T-helper 1 cell treated with Interleukin-12 subunit alpha and Interleukin-12 subunit beta and Interleukin-4 antibody, amounts not matched to agents 30 μg/mL and 1 μg/mL, for 36 hours (primary cell): ENCODE measurements around the gene RFTN1.

Source experiments
- H3K27ac Mint-ChIP-seq: one replicate; pipeline ENCODE4 v1.8.0; 2021; ENCODE audit warnings: mild to moderate bottlenecking, mixed read lengths
- H3K27me3 Mint-ChIP-seq: one replicate; pipeline ENCODE4 v1.8.0; 2021; ENCODE audit warnings: low read depth, mixed read lengths
- H3K36me3 Mint-ChIP-seq: one replicate; pipeline ENCODE4 v1.8.0; 2021; ENCODE audit warnings: low read depth, mixed read lengths
- H3K4me1 Mint-ChIP-seq: one replicate; pipeline ENCODE4 v1.8.0; 2021; ENCODE audit warnings: low read depth, mixed read lengths
- H3K4me3 Mint-ChIP-seq: one replicate; pipeline ENCODE4 v1.8.0; 2021; ENCODE audit warnings: mild to moderate bottlenecking, moderate library complexity, mixed read lengths
- H3K9me3 Mint-ChIP-seq: one replicate; pipeline ENCODE4 v1.8.0; 2021; ENCODE audit warnings: mixed read lengths

Gene RFTN1

DNA sequence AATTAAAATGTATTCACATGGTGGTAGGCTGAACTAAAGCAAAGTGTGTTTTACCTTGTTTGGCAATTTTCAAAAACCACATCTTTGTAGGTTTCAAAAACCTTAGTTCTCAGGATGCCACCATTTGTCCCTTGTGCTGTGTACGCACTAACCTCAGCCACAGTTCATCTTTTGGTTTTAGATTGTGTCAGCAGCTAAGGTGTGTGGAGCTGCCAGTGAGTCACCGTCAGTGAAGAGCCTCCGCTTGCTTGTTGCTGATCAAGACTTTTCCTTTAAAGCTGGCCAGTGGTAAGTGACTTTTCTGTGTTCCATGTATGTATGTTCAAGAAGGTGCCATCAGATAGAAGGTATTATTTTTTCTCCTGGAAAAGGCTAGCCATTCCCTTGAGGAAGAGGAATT, 227.3 kb downstream of the RFTN1 start:
- Mint-ChIP-seq H3K36me3 (peaks cover 52% of the 10 kb centered on the region), H3K27ac (peak overlapping the region; percentile 95), H3K4me1 (peaks cover 47% of the 10 kb centered on the region), H3K27me3 (no peaks in the 10 kb centered on the region), H3K4me3 (peak overlapping the region; percentile 89), H3K9me3 (no peaks in the 10 kb centered on the region)

DNA sequence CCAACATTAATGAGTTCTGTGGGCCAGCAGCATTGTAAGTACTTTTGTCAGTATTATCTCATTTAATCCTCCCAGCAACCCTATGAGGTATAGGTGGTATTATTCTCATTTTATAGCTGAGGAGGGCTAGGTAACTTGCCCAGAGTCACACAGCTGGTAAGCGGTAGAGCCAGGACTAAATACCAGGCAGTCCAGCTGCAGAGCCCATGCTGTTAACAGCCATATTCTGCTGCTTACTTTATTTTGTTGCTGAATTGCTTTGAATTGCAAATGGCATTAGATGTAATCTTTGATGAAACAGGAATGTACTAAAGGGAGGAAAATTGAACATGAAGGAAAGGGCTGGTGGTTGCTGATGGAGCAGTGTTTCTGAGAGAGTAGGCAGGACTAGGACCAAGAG, 228.9 kb downstream of the RFTN1 start:
- H3K36me3 Mint-ChIP-seq = peaks cover 47% of the 10 kb centered on the region
- H3K4me1 Mint-ChIP-seq = peaks cover 33% of the 10 kb centered on the region
- H3K27ac Mint-ChIP-seq = peak overlapping the region; percentile 95
- H3K9me3 Mint-ChIP-seq = no peaks in the 10 kb centered on the region
- no peaks in the 10 kb centered on the region for H3K27me3 Mint-ChIP-seq
- peak overlapping the region; percentile 89 for H3K4me3 Mint-ChIP-seq

DNA sequence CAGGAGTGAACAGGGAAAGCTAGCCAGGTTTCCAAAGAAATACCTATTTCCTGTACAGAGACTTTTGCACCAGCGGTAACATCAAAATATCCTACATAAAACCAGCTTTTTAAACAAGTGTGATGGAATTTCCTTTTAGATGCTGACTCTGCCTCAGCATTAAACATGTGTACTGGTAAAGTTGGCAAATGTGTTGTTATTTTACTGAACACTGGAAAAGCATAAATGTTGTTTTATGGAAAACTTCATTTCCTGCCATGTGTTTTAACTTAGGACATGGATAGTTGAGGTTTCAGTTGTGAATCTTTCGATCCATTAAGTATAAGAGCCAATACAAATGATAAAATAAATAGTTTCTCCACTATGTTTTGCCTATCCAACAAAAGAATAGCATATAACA, 232.8 kb downstream of the RFTN1 start:
- Mint-ChIP-seq H3K27ac (no peak overlapping the region), H3K36me3 (peaks cover 19% of the 10 kb centered on the region), H3K4me1 (peaks cover 16% of the 10 kb centered on the region), H3K27me3 (no peaks in the 10 kb centered on the region), H3K4me3 (no peak overlapping the region), H3K9me3 (no peaks in the 10 kb centered on the region)

DNA sequence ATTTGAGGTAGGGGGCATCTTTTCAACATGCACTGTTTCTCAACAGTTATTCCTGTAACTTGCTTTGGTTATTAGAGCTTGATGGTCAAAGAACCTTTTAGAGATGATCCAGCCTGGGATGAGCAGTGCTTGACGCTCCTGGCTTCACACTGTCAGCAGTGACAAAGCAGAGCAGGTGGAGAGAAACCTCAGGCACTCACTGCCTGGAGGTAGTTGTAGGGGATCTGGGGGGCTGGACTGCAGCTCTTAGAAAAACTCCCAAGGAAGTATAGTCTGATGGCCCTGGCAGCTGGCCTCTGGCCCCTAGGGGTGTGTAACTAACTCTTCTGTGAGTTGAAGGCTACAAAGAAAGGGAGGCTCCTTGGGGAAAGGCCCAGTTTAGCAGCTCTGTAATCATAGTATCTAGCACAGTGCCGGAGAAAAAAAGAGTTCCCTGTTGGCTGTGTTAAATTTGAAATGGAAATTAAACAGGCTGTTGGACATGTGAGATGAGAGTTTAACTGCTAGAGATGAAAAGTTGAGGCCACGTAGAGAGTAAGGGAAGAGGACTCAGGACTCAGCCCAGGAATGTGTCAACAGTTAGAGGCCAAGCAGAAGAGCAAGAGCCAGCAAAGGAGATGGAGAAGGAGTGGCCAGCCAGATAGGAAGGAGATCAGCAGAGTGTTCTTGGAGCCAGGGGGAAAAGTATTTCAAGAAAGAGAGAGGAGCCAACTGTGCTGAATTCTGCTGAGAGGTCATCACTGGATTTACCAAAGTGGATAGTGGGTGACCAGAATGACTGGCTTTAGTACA, 234.3 kb downstream of the RFTN1 start:
- no peak overlapping the region for H3K4me3 Mint-ChIP-seq
- H3K27me3 Mint-ChIP-seq = no peaks in the 10 kb centered on the region
- H3K27ac Mint-ChIP-seq = no peak overlapping the region
- peaks cover 5% of the 10 kb centered on the region for H3K4me1 Mint-ChIP-seq
- no peaks in the 10 kb centered on the region for H3K9me3 Mint-ChIP-seq
- H3K36me3 Mint-ChIP-seq = peaks cover 21% of the 10 kb centered on the region

DNA sequence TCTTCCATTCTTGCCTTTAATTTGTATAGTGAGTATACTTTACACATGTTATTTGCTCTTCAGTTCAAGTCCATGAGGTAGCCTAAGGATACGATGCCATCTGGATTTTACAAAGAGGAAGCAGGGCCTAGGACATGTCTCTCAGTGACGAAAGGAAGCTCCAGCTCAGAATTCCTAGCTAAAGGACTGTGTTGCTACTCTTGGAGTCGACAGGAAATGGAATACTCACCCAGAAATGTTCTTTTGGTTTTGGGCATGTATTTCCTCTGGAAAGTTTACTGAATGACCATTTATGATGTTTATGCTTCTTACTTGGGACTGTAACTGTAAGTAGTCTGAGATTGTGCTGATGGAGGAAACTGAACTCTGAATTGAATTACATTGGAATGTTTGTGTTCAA, 236.0 kb downstream of the RFTN1 start:
- H3K9me3 Mint-ChIP-seq = no peaks in the 10 kb centered on the region
- H3K27me3 Mint-ChIP-seq = no peaks in the 10 kb centered on the region
- H3K4me1 Mint-ChIP-seq = no peaks in the 10 kb centered on the region
- no peak overlapping the region for H3K27ac Mint-ChIP-seq
- peaks cover 9% of the 10 kb centered on the region for H3K36me3 Mint-ChIP-seq
- no peak overlapping the region for H3K4me3 Mint-ChIP-seq

DNA sequence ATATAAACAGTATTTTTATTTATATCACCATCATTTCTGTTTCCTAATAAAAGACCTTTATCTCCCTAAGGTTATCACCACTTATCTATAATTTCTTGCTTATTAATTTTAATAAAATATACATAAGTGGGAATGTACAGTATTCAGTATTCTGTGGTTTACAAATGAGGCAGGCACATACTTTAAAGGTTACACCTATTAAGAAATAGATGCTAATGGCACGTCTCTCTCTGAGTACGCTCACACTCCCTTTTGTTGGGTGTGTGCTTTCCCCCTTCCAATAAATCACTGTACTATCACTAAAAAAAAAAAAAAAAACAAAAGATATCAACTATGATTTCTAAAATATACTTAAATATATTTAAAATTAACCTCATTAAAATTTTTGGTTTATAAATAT, 239.6 kb downstream of the RFTN1 start:
- Mint-ChIP-seq H3K4me1 (peaks cover 2% of the 10 kb centered on the region), H3K27me3 (no peaks in the 10 kb centered on the region), H3K27ac (no peak overlapping the region), H3K9me3 (no peaks in the 10 kb centered on the region), H3K36me3 (peaks cover 19% of the 10 kb centered on the region), H3K4me3 (no peak overlapping the region)

DNA sequence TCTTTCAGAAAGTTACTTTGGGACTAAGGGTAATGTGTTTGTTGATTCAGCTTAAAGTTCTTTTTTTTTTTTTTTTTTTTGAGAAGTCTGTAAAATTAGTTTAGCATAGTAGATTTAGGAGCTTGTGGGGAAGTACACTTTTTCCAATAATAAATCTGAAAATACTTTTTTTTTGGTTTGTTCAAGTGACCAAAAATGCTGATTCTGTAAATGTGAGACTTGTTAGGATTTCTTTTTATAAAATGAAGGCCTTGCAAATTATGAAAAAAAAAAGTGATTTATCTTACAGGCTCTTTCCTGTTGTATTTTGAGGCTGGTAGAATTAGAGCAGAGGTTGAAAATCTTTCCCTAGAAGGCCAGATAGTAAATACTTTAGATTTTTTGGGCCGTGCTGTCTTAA, 240.9 kb downstream of the RFTN1 start:
- Mint-ChIP-seq H3K9me3 (no peaks in the 10 kb centered on the region), H3K36me3 (peaks cover 18% of the 10 kb centered on the region)

DNA sequence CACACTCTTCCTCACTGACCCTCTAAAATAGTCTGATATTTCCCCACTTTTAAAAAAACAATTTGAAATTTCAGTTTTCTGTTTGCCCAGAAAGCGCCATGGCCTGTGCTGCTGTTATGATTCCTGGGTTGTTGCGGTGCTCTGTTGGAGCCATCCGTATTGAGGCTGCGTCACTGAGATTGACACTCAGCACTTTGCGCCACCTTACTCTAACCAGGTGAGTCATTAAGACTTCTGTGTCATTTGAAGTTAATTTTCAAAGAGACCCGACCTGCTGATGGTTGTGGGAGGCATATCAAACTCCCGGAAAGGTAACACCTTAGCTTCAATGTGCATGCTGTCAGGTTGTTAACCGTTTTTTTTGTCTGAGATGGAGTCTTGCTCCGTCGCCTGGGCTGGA, 242.6 kb downstream of the RFTN1 start:
- Mint-ChIP-seq H3K36me3 (peaks cover 18% of the 10 kb centered on the region), H3K4me3 (no peak overlapping the region), H3K27ac (no peak overlapping the region), H3K27me3 (no peaks in the 10 kb centered on the region), H3K4me1 (peaks cover 20% of the 10 kb centered on the region), H3K9me3 (no peaks in the 10 kb centered on the region)

More for the DNA sequence above, 240.9 kb downstream of the RFTN1 start:
- peaks cover 10% of the 10 kb centered on the region for H3K4me1 Mint-ChIP-seq
- no peaks in the 10 kb centered on the region for H3K27me3 Mint-ChIP-seq
- no peak overlapping the region for H3K27ac Mint-ChIP-seq
- H3K4me3 Mint-ChIP-seq = no peak overlapping the region

DNA sequence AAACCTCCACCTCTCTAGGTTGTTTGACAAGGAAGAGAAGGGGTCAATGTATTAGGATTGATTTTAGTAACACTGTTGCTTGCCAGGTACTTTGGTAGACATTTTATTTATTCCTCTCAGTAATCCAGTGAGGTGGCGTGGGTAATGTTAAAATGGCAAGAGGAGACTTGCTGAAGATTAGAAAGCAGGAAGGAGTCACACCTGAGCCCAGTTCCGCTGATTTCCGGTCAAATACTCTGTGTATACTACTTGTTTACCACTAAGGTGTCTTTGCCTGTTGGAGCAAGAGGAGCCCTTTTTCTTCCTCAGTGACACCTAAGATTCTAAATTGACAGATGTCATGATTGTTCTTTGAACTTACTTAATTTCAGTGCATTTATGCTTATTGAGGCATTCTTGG, 246.8 kb downstream of the RFTN1 start:
- H3K9me3 Mint-ChIP-seq = no peaks in the 10 kb centered on the region

More for the DNA sequence above, 246.8 kb downstream of the RFTN1 start:
- Mint-ChIP-seq H3K27me3 (no peaks in the 10 kb centered on the region), H3K36me3 (peaks cover 11% of the 10 kb centered on the region), H3K27ac (peak overlapping the region; percentile 16), H3K4me1 (peaks cover 30% of the 10 kb centered on the region), H3K4me3 (no peak overlapping the region)
